H1 (cell line): ENCODE data around the gene MRPS18B. TPM values are rescaled to one million over a fixed set of nuclear protein-coding genes. Genes with fewer than 3 reads are reported as not detected.

ENCODE experiments used
- CTCF ChIA-PET: fragments of 300-600 bp; sonication (Branson Sonifier 250); formaldehyde crosslinking; loops from one replicate; lab custom pipeline; 2021; ENCODE audit not compliant: partially characterized antibody; lab: Charles Lee
- POLR2A ChIA-PET: fragments of 300-600 bp; sonication (Branson Sonifier 250); formaldehyde crosslinking; loops from one replicate; lab custom pipeline; 2021; ENCODE audit warnings: inconsistent platforms; ENCODE audit not compliant: partially characterized antibody; lab: Charles Lee
- DNase-seq, 2 experiments: peaks; one replicate each; pipeline versions ENCODE4 v3.0.0 to v3.0.0-alpha.2; 2010 to 2022; ENCODE audit warnings: low spot score in 2 of 2, low read depth in 1 of 2, mixed read lengths in 1 of 2
- FAIRE-seq: peaks from 2 replicates; lab custom pipeline; 2011; peaks lifted over from hg19 to GRCh38; lab: Jason Lieb, UNC
- H2AFZ ChIP-seq: 2 replicates; pipeline ENCODE4 v1.8.1; 2012; ENCODE audit warnings: low read length, inconsistent platforms
- H2AK5ac ChIP-seq: 2 replicates; pipeline ENCODE4 v1.6.1; 2013; ENCODE audit warnings: low read depth, low read length
- H2BK120ac ChIP-seq: replicated peaks from 2 replicates; pipeline ENCODE3; 2013; ENCODE audit warnings: low read depth, low read length, inconsistent platforms
- H2BK12ac ChIP-seq: 2 replicates; pipeline ENCODE4 v1.6.1; 2013; ENCODE audit warnings: low read depth, low read length
- H2BK15ac ChIP-seq: 2 replicates; pipeline ENCODE4 v1.6.1; 2013; ENCODE audit warnings: low read length
- H2BK20ac ChIP-seq: 2 replicates; pipeline ENCODE4 v1.6.1; 2013; ENCODE audit warnings: low read length
- H2BK5ac ChIP-seq: 2 replicates; pipeline ENCODE4 v1.6.1; 2013; ENCODE audit warnings: low read depth, low read length
- H3K14ac ChIP-seq: 2 replicates; pipeline ENCODE4 v1.6.1; 2013; ENCODE audit warnings: inconsistent platforms; ENCODE audit not compliant: insufficient read length
- H3K18ac ChIP-seq: 2 replicates; pipeline ENCODE4 v1.6.1; 2013; ENCODE audit warnings: low read length; ENCODE audit errors: extremely low read depth
- H3K23ac ChIP-seq: 2 replicates; pipeline ENCODE4 v1.6.1; 2013; ENCODE audit warnings: inconsistent platforms; ENCODE audit not compliant: insufficient read length
- H3K23me2 ChIP-seq: 2 replicates; pipeline ENCODE4 v1.6.1; 2013; ENCODE audit warnings: low read depth, low read length
- H3K27ac ChIP-seq: 2 replicates; pipeline ENCODE4 v1.6.1; 2011; ENCODE audit warnings: low read depth, low read length, inconsistent platforms
- H3K27me3 ChIP-seq, 4 experiments: replicated peaks in 1 of 4; 1 replicate in 1 of 4; 2 replicates in 3 of 4; pipeline versions ENCODE4 v1.6.1 to v1.8.1; 2011 to 2013; ENCODE audit warnings: low read length in 3 of 4, mild to moderate bottlenecking in 3 of 4, inconsistent platforms in 2 of 4, mixed read lengths in 2 of 4, moderate library complexity in 1 of 4; ENCODE audit not compliant: control insufficient read depth in 3 of 4, insufficient read depth in 3 of 4; ENCODE audit errors: extremely low read depth in 1 of 4
- H3K36me3 ChIP-seq, 4 experiments: 2 replicates each; pipeline versions ENCODE4 v1.6.1 to v1.8.1; 2011 to 2013; ENCODE audit warnings: mild to moderate bottlenecking in 4 of 4, low read length in 3 of 4, moderate library complexity in 2 of 4, control low read depth in 1 of 4, inconsistent platforms in 1 of 4; ENCODE audit not compliant: insufficient read depth in 4 of 4, control insufficient read depth in 2 of 4
- H3K4ac ChIP-seq: replicated peaks from 2 replicates; pipeline ENCODE3; 2013; ENCODE audit warnings: low read length, low read depth, mixed read lengths, inconsistent platforms; ENCODE audit not compliant: insufficient read length
- H3K4me1 ChIP-seq, 4 experiments: replicated peaks in 1 of 4; 1 replicate in 1 of 4; 2 replicates in 3 of 4; pipeline versions ENCODE4 v1.6.1 to v1.8.1; 2011 to 2013; ENCODE audit warnings: low read length in 3 of 4, inconsistent platforms in 2 of 4, mixed read lengths in 1 of 4; ENCODE audit not compliant: insufficient read depth in 4 of 4, control insufficient read depth in 3 of 4
- H3K4me2 ChIP-seq, 2 experiments: 2 replicates each; pipeline versions ENCODE4 v1.6.1 to v1.8.1; 2011 to 2013; ENCODE audit warnings: low read depth in 2 of 2, low read length in 2 of 2, control low read depth in 1 of 2, inconsistent platforms in 1 of 2, mild to moderate bottlenecking in 1 of 2; ENCODE audit not compliant: insufficient read depth in 1 of 2
- H3K4me3 ChIP-seq, 4 experiments: fragments of 200-600, 300-600 bp in 1 of 4; sonication (generic), shearing (Covaris generic), sonication (Bioruptor Twin) in 1 of 4; 2 replicates each; pipeline versions ENCODE4 v1.5.1 to v1.8.1; 2011 to 2016; ENCODE audit warnings: low read length in 4 of 4, low read depth in 3 of 4, control low read depth in 2 of 4, inconsistent platforms in 2 of 4, mild to moderate bottlenecking in 2 of 4, mixed read lengths in 1 of 4, moderate library complexity in 1 of 4; ENCODE audit not compliant: insufficient read depth in 2 of 4; ENCODE audit errors: extremely low read depth in 1 of 4
- H3K56ac ChIP-seq: replicated peaks from 2 replicates; pipeline ENCODE3; 2013; ENCODE audit warnings: low read depth, mild to moderate bottlenecking, mixed read lengths, low read length, inconsistent platforms; ENCODE audit not compliant: insufficient read length
- H3K79me1 ChIP-seq: 2 replicates; pipeline ENCODE4 v1.6.1; 2013; ENCODE audit warnings: low read depth, low read length, control low read depth
- H3K79me2 ChIP-seq, 2 experiments: 2 replicates each; pipeline versions ENCODE4 v1.6.1 to v1.8.1; 2012 to 2013; ENCODE audit warnings: low read length in 2 of 2, mild to moderate bottlenecking in 2 of 2, inconsistent platforms in 1 of 2; ENCODE audit not compliant: insufficient read depth in 2 of 2, control insufficient read depth in 1 of 2
- H3K9ac ChIP-seq, 4 experiments: replicated peaks in 1 of 4; 1 replicate in 1 of 4; 2 replicates in 3 of 4; pipeline versions ENCODE4 v1.6.1 to v1.8.1; 2011 to 2013; ENCODE audit warnings: low read depth in 3 of 4, low read length in 3 of 4, control low read depth in 2 of 4, mild to moderate bottlenecking in 2 of 4, moderate library complexity in 2 of 4, inconsistent platforms in 1 of 4; ENCODE audit errors: extremely low read depth in 1 of 4
- H3K9me3 ChIP-seq, 2 experiments: 2 replicates each; pipeline versions ENCODE4 v1.6.1 to v1.8.1; 2012 to 2013; ENCODE audit warnings: mild to moderate bottlenecking in 2 of 2, moderate library complexity in 2 of 2, control low read depth in 1 of 2, inconsistent platforms in 1 of 2, low read depth in 1 of 2, low read length in 1 of 2, mixed read lengths in 1 of 2; ENCODE audit not compliant: insufficient read depth in 2 of 2
- H4K20me1 ChIP-seq, 2 experiments: replicated peaks in 1 of 2; 2 replicates each; pipeline versions ENCODE3 to v1.8.1; 2011 to 2013; ENCODE audit warnings: inconsistent platforms in 2 of 2, low read length in 2 of 2, mild to moderate bottlenecking in 1 of 2; ENCODE audit not compliant: insufficient read depth in 2 of 2, control insufficient read depth in 1 of 2
- H4K5ac ChIP-seq: 2 replicates; pipeline ENCODE4 v1.6.1; 2013; ENCODE audit warnings: low read length, low read depth, mixed read lengths, inconsistent platforms; ENCODE audit not compliant: insufficient read length
- H4K8ac ChIP-seq: 2 replicates; pipeline ENCODE4 v1.8.0; 2013; ENCODE audit warnings: mild to moderate bottlenecking, moderate library complexity, low read length, inconsistent platforms; ENCODE audit not compliant: insufficient read depth; ENCODE audit errors: extremely low read depth
- H4K91ac ChIP-seq: replicated peaks from 2 replicates; pipeline ENCODE3; 2013; ENCODE audit warnings: low read length, mixed read lengths, inconsistent platforms; ENCODE audit not compliant: insufficient read length
- POLR2AphosphoS5 ChIP-seq: IDR thresholded peaks from 2 replicates; pipeline ENCODE4 v1.6.1; 2011; ENCODE audit warnings: low read depth, low read length
- WGBS, 2 experiments: shearing (Covaris generic) in 1 of 2; methylation state at CpG; one replicate each; pipeline versions ENCODE4 v1.1.6 to v1.1.7; 2013 to 2015; ENCODE audit warnings: low lambda C conversion rate in 2 of 2, mixed read lengths in 2 of 2, inconsistent platforms in 1 of 2, low coverage in 1 of 2, missing lambda C conversion rate in 1 of 2; ENCODE audit not compliant: insufficient replicate concordance in 2 of 2, insufficient coverage in 1 of 2, insufficient read length in 1 of 2; ENCODE audit errors: extremely low coverage in 1 of 2, missing lambda C conversion rate in 1 of 2; 5-methylcytosine and 5-hydroxymethylcytosine counted together
- polyA plus RNA-seq, 7 experiments: library from polyadenylated mRNA; depleted of rRNA in 3 of 7; stranded (reverse) in 5 of 7; unstranded in 2 of 7; fragments of >200 nt in 5 of 7; fragments of 200-250 nt in 2 of 7; gene quantifications; 1 replicate in 5 of 7; 2 replicates in 1 of 7; 4 replicates in 1 of 7; pipeline versions ENCODE4 v1.2.1 to v1.2.3, GENCODE V29; 2011 to 2013; ENCODE audit warnings: missing spikeins in 2 of 7, mixed read lengths in 2 of 7
- total RNA-seq: library from RNA; stranded (reverse); fragmentation: NEBNext Ultra II Directional; extraction: Animal tissue kit (Norgen Biotek cat#: 25700); gene quantifications from 2 replicates; pipeline ENCODE4 v1.2.1, GENCODE V29; 2021
- TF ChIP-seq, protein P1 (sequence below), 3 experiments: IDR thresholded peaks; 1 replicate in 2 of 3; 2 replicates in 1 of 3; pipeline versions ENCODE4 v1.5.1 to v1.6.1; 2011; ENCODE audit warnings: low read length in 3 of 3, mild to moderate bottlenecking in 3 of 3, inconsistent platforms in 2 of 3, low read depth in 1 of 3, moderate library complexity in 1 of 3; ENCODE audit not compliant: insufficient read depth in 1 of 3; ENCODE audit errors: control extremely low read depth in 1 of 3

The MRPS18B gene
- total and polyA plus RNA-seq, 2 of the 8 experiments (the other 6 are each of a cell fraction or from before 2014, with no cell fraction given): 57.8 to 83.3 TPM

DNA sequence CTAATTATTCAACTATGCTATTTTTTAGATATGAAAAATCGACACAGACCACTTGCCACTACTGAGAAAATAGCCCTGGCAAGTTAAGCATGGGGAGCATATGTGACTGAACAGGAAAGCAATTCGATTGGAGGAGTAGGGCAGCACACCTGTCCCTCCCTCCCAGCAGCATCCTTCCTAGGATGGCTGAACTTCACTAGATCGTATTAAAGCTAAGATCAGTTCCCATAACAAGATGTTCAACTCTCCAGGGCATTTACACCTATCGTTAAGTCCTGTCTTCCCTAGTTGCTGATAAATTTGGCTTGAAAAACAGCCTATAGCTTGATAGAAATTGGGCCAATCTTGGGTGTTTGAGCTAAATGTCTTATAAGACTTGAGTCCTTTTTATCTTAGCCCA is 7.6 kb upstream of the MRPS18B start:
- Histone ChIP-seq H4K5ac (no peak overlapping the region), H3K56ac (no peak overlapping the region), H2AFZ (no peak overlapping the region), H3K23ac (no peak overlapping the region), H2BK120ac (no peak overlapping the region), H3K36me3 (peaks cover 27 to 77% (median 44%) of the 10 kb centered on the region in 4 experiments), H4K8ac (no peak overlapping the region), H3K79me2 (peaks cover 0 to 42% of the 10 kb centered on the region in 2 experiments; a peak in 2 of 4 replicates), H3K27me3 (no peaks in the 10 kb centered on the region), H2AK5ac (no peak overlapping the region), H3K79me1 (peaks cover 8% of the 10 kb centered on the region), H3K23me2 (peaks cover 3% of the 10 kb centered on the region; the same call in 1 of the 2 replicates), H3K4me2 (no peak overlapping the region), H3K4ac (no peak overlapping the region), H3K27ac (no peak overlapping the region), H2BK15ac (no peak overlapping the region), H2BK12ac (no peak overlapping the region), H3K9me3 (no peaks in the 10 kb centered on the region), H3K4me3 (no peak overlapping the region), H3K4me1 (peaks cover 0 to 6% (median 3%) of the 10 kb centered on the region in 4 experiments; a peak in 4 of 7 replicates), H2BK5ac (no peak overlapping the region), H4K20me1 (peaks cover 4 to 11% of the 10 kb centered on the region in 2 experiments), H4K91ac (no peak overlapping the region), H3K14ac (no peak overlapping the region), H3K9ac (no peak overlapping the region), H2BK20ac (no peak overlapping the region), H3K18ac (no peak overlapping the region)
- ChIA-PET POLR2A (interaction anchor here (0.7 to 2.4 kb wide), 28 partner anchors 8 to 126 kb away, joined by 3 to 74 read pairs (median 4); partner anchors contain the start of genes ABCF1, ATAT1, C6orf136 and MRPS18B), CTCF (interaction anchor here (0.6 to 1.7 kb wide), 8 partner anchors 9 to 121 kb away, joined by 3 to 5 read pairs (median 3); no protein-coding TSS in a partner anchor)
- FAIRE-seq (no peak), DNase-seq (no peak)
- 89% methylated on average over 4 of the region's 4 CpGs; no CpG with 5 or more reads in 1 of the 2 experiments for WGBS, 2 experiments
- TF ChIP-seq POLR2AphosphoS5: peak; percentile 74
- TF ChIP-seq, protein P1, sequence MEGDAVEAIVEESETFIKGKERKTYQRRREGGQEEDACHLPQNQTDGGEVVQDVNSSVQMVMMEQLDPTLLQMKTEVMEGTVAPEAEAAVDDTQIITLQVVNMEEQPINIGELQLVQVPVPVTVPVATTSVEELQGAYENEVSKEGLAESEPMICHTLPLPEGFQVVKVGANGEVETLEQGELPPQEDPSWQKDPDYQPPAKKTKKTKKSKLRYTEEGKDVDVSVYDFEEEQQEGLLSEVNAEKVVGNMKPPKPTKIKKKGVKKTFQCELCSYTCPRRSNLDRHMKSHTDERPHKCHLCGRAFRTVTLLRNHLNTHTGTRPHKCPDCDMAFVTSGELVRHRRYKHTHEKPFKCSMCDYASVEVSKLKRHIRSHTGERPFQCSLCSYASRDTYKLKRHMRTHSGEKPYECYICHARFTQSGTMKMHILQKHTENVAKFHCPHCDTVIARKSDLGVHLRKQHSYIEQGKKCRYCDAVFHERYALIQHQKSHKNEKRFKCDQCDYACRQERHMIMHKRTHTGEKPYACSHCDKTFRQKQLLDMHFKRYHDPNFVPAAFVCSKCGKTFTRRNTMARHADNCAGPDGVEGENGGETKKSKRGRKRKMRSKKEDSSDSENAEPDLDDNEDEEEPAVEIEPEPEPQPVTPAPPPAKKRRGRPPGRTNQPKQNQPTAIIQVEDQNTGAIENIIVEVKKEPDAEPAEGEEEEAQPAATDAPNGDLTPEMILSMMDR (IDR thresholded peaks at IDR 0.05; ENCODE audit: control extremely low read depth in 1 of 3, insufficient read depth in 1 of 3, low read depth in 1 of 3, low read length in 3 of 3): no peak
